ENCODE measurements around the gene ELOB.

DNA sequence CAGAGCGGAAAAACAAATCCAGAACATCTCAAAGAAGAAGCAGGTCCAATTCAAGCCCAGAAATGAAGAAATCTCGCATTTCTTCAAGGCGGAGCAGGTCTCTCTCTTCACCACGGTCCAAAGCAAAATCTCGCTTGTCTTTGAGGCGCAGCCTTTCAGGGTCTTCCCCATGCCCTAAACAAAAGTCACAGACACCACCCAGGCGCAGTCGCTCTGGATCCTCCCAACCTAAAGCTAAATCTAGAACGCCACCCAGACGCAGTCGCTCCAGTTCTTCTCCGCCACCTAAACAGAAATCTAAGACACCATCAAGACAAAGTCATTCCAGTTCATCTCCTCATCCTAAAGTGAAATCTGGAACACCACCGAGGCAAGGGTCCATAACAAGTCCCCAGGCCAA lies 14.4 kb downstream of the ELOB start:
- TF ChIP-seq CTCF (conservative IDR thresholded peaks at IDR 0.05): no peak
- TF ChIP-seq ZFX (IDR thresholded peaks at IDR 0.05): no peak
